H54 (cell line): Measurements from ENCODE around the gene QRICH1.

Experiments
- DNase-seq: peaks from one replicate; pipeline ENCODE4 v3.0.0; 2011; ENCODE audit warnings: low spot score, mixed read lengths; ENCODE audit not compliant: insufficient read length
- FAIRE-seq: peaks from 3 replicates; lab custom pipeline; 2011; peaks lifted over from hg19 to GRCh38; lab: Jason Lieb, UNC
- POLR2A ChIP-seq: IDR thresholded peaks from 2 replicates; pipeline ENCODE4 v1.6.1; 2011; ENCODE audit warnings: low read depth, mild to moderate bottlenecking, low read length

The QRICH1 gene

GRCh38 chr3:49021813-49022687 lies 71.8 kb downstream of the QRICH1 start, which contains the start of gene NDUFAF3:
Gene NDUFAF3 (plus strand): TSS chr3:49022121. CDS start chr3:49022145, 24 bp downstream.
- FAIRE-seq, result no peak
- peak; percentile 90 for DNase-seq
- peak; percentile 93 for TF ChIP-seq POLR2A

DNA sequence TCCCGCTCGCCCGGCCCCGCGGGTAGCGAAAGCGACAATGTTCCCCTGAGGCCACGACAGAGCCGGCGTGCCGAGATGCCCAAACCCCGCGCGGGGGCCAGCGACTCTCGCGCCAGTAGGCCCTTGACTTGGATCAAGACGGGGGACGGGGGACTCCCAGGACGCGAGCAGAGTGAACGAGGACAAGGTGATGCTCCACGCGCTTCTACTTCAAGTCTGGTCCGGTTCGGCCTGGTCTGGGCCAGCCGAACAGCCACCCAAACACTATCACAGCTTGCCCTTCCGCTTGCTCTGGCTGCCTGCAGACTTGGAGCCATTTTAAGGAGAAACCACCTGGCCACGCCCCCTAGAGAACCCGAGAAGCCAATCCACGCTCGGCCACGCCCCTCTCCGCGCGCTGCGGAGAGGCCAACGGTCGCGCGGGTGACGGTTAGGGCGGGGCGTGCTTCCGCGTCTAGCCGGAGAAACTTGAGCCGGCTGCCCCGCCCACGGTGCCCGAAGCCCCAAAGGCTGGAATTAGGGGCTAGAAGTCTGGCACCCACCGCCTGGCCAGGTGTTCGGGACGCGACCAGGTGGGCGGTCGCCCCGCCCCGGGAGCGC lies 72.6 kb downstream of the QRICH1 start:
- DNase-seq (peak; percentile 89), FAIRE-seq (peak; percentile 11)
- peak; percentile 100 for TF ChIP-seq POLR2A

- TF ChIP-seq POLR2A, result no peak; the same call in 1 of the 2 replicates
- FAIRE-seq (no peak), DNase-seq (no peak)
Measured at GRCh38 chr3:49020330-49021212, 73.3 kb downstream of the QRICH1 start.

- TF ChIP-seq POLR2A, result no peak
- FAIRE-seq (no peak), DNase-seq (no peak)
Measured at GRCh38 chr3:49019941-49020329, 73.9 kb downstream of the QRICH1 start.

DNA sequence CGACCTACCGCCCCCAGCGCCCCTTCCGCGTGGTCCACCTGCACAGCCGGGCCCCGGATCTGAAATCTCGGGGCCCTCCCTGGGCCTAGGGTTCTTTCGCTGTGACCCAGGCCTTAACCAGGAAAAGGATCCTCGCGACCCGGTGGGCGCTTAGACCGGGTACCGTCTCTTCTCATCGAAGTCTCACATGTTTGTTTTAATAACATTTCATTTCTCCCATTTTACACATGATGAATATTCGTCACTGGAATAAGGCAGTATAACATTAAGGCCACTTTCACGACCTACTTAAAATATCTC lies 75.2 kb downstream of the QRICH1 start:
- DNase-seq (no peak), FAIRE-seq (no peak)
- TF ChIP-seq POLR2A, result no peak

DNA sequence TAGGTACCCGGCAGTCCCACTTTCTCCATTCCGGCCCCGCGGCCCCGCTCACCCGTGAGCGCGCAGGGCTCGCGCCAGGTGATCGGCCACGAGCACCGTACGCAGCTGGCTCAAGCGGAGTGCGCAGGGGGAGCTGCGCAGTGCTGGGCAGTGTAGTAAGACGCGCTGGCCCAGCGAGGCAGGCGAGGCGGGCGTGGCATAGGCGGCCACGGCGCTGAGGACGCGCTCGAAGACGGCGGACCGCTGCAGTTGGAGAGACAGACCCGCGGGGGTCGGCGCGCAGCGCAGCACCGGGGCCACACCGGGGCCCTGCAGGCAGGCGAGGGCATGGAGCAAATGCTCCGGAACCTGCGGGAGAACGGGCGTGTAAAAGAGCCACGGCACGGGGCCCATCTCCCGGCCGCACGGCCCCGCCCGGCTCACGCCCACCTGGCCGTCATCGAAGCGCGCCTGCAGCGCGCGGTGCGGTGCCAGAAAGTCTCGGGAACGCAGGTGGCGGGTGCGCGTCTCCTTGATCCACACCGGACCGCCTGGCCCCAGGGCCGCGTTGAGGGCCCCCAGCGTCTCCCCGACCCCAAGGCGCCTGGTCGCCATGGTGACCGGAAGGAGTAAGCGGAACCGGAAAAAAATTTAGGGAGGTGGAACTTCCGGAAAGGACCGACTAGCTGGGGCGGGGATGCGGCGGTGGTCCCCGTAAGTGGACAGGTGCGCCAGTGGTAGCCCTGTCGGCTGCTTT lies 75.7 kb downstream of the QRICH1 start, which contains the start of gene DALRD3:
DALRD3 (minus strand) TSS at position 610 of the 736 bp plus-strand sequence; CDS start at position 594, 16 bp downstream.
- DNase-seq (peak; percentile 51), FAIRE-seq (no peak)
- peak; percentile 65 for TF ChIP-seq POLR2A

GRCh38 chr3:49017229-49017970 lies 76.5 kb downstream of the QRICH1 start:
- DNase-seq (no peak), FAIRE-seq (no peak)
- no peak for TF ChIP-seq POLR2A

GRCh38 chr3:49016414-49017228 lies 77.2 kb downstream of the QRICH1 start:
- FAIRE-seq (no peak), DNase-seq (no peak)
- TF ChIP-seq POLR2A, result 0 out of 2 replicates have a peak, but pooled peaks have one; percentile 5

- no peak for TF ChIP-seq POLR2A
- no peak for DNase-seq
- no peak for FAIRE-seq
Measured at GRCh38 chr3:49015765-49016164, 78.1 kb downstream of the QRICH1 start.

DNA sequence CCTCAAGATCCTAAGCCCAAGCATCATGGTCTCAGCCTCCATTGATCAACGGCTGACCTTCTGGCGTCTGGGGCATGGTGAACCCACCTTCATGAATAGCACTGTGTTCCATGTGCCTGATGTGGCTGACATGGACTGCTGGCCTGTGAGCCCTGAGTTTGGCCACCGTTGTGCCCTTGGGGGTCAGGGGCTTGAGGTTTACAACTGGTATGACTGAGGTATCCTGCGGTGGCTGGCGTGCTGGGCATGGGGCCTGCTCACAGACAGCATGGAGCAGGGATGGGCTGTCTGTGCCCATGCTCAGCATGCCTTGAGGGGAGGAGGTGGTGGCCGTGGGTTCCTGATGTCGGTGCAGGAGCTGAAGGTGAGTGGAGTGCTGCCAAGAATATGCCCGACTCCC lies 78.8 kb downstream of the QRICH1 start:
- FAIRE-seq, result no peak
- DNase-seq, result no peak
- no peak for TF ChIP-seq POLR2A

DNA sequence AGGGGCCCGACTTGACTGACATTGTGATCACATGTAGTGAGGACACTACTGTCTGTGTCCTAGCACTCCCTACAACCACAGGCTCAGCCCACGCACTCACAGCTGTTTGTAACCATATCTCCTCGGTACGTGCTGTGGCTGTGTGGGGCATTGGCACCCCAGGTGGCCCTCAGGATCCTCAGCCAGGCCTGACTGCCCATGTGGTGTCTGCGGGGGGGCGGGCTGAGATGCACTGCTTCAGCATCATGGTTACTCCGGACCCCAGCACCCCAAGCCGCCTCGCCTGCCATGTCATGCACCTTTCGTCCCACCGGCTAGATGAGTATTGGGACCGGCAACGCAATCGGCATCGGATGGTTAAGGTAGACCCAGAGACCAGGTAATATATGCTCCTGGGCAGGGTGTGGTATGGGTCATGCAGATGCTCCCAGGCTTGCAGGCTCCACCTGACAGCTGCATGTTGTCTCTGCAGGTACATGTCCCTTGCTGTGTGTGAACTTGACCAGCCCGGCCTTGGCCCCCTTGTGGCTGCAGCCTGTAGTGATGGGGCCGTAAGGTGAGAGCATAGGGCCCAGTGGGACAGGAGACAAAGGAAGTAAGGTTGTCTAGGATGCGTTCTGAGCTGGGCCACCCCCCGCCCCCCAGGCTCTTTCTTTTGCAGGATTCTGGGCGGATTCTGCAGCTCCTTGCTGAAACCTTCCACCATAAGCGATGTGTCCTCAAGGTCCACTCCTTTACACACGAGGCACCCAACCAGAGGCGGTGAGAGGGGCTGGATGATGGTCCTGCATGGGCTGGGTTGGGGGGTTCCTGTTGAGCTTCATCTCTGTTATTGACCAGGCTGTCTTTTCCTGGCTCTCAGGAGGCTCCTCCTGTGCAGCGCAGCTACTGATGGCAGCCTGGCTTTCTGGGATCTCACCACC lies 79.9 kb downstream of the QRICH1 start:
- DNase-seq (no peak), FAIRE-seq (no peak)
- TF ChIP-seq POLR2A, result no peak
